NCI-H82 treated with DMSO at 0.1 percent for 48 hours (cell line): ENCODE measurements around the gene ARHGEF7.
"Not testable (repeated sequence)": the region's sequence is repeated elsewhere in the genome, so short reads cannot be mapped to it uniquely, and the experiment has no call there.

ENCODE experiments used
- DNase-seq: peaks from one replicate; lab custom pipeline; 2025; ENCODE audit not compliant: unreplicated experiment; lab: John Stamatoyannopoulos, UW

Gene ARHGEF7

GRCh38 chr13:111115061-111115964 lies at the start of gene ARHGEF7:
ARHGEF7 (plus strand) TSS chr13:111115310; CDS start chr13:111115527, 217 bp downstream.
- DNase-seq: no peak

DNA sequence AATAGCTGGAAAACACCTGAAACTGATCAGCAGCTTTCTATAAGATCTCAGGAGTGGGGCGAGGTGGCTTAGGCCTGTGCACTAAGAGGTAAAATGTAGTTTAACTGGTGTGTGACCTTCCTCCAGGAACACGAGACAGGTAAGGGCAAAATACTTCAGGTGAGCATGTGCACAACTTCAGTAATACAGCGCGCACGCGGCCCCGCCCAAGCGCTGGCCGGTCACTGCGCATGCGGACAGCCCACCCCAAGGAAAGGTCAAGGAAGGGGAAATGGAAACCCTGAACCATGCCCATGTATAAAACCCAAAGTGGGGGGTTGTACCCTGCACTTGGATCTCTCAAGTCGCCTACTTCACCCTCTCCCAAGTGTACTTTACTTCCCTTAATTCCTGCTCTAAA lies 49.4 kb upstream of the ARHGEF7 start:
- no peak for DNase-seq

- no peak for DNase-seq
Measured at GRCh38 chr13:111066544-111066943, 48.6 kb upstream of the ARHGEF7 start.

DNA sequence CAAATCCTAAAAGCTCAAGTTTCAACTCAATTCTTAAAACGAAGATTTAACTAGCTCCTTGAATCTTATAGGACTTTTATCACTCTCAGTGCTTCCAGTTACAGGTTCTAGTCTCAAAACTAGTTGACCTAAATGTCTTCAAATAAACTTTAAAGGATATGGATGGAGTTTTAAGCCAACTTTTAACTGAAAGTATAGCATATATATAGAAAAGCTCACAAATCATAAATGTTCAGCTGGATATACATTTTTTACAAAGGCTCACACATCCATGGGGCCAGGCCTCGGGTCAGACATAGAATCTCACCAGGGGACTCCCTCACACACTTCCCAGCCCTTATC lies 47.1 kb upstream of the ARHGEF7 start:
- no peak for DNase-seq

- DNase-seq: not testable (repeated sequence)
Measured at GRCh38 chr13:111071120-111071519, 44.0 kb upstream of the ARHGEF7 start.

DNA sequence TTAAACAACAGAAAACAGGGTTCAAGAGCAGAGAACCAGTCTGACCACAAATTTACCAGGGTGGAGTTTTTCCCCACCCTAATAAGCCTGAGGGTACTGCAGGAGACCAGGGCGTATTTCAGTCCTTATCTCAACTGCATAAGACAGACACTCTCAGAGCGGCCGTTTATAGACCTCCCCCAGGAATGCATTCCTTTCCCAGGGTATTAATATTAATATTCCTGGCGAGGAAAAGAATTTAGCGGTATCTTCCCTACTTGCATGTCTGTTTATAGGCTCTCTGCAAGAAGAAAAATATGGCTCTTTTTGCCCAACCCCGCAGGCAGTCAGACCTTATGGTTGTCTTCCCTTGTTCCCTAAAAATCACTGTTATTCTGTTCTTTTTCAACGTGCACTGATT lies 43.6 kb upstream of the ARHGEF7 start:
- DNase-seq: not testable (repeated sequence)

DNA sequence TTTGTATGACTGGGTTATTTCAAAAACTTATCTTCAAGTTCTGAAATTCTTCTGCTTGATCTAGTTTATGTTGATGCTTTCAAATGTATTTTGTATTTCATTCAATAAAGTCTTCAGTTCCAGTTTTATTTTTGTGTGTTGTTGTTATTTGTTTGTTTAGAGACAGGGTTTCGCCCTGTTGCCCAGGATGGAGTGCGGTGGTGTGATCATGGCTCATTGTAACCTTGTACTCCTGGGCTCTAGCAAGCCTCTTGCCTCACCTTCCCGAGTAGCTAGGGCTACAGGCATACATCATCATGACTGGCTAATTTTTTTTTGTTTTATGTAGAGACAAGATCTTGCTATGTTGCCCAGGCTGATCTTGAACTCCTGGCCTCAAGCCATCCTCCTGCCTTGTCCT lies 40.3 kb upstream of the ARHGEF7 start:
- no peak for DNase-seq

- DNase-seq: no peak
Measured at GRCh38 chr13:111076155-111077013, 38.7 kb upstream of the ARHGEF7 start.

- no peak for DNase-seq
Measured at GRCh38 chr13:111079375-111079774, 35.7 kb upstream of the ARHGEF7 start.

- DNase-seq: no peak
Measured at GRCh38 chr13:111080642-111081041, 34.5 kb upstream of the ARHGEF7 start.

- DNase-seq: no peak
Measured at GRCh38 chr13:111082240-111082639, 32.9 kb upstream of the ARHGEF7 start.

- DNase-seq: not testable (repeated sequence)
Measured at GRCh38 chr13:111082769-111083168, 32.3 kb upstream of the ARHGEF7 start.

- not testable (repeated sequence) for DNase-seq
Measured at GRCh38 chr13:111083693-111084092, 31.4 kb upstream of the ARHGEF7 start.

DNA sequence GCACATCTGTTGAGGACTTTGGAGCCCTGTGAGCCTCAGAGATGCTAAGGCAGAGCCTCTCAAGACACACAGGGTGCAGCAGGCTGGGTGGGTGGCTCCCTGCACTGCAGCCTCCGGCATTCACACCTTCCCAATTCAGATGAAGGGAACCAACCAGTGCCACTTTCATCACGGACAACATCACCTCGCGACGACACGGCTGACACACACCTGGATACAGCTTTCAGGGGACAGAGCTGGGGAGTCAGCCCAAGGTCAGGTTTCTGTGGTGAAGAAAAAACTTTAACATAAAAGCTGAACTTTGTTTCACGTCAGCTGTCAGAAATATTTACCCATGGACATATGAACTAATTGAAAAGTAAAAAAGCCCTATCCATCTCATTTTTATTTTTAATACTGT lies 24.9 kb upstream of the ARHGEF7 start:
- no peak for DNase-seq

GRCh38 chr13:111092685-111093084 lies 22.4 kb upstream of the ARHGEF7 start:
- DNase-seq: no peak

- no peak for DNase-seq
Measured at GRCh38 chr13:111093136-111093535, 22.0 kb upstream of the ARHGEF7 start.

DNA sequence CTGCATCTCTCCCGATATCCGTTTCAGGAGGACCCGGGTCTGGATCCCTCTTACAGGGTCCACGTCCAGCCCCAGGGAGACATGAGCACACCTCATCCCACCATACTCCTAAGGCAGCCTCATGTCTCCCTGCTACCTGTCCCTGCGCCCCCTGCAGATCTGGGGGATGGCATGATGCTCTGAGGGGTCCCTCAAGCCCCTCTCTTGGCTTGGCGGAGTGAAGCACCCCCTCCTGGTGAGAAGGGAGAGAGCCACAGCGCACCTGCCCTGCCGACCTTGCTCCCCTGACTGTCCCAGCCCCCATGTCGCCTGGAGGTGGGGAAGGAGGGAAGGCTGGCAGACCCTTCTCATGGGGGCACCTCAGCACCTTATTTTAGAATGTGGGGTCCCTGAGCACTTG lies 21.5 kb upstream of the ARHGEF7 start:
- no peak for DNase-seq

DNA sequence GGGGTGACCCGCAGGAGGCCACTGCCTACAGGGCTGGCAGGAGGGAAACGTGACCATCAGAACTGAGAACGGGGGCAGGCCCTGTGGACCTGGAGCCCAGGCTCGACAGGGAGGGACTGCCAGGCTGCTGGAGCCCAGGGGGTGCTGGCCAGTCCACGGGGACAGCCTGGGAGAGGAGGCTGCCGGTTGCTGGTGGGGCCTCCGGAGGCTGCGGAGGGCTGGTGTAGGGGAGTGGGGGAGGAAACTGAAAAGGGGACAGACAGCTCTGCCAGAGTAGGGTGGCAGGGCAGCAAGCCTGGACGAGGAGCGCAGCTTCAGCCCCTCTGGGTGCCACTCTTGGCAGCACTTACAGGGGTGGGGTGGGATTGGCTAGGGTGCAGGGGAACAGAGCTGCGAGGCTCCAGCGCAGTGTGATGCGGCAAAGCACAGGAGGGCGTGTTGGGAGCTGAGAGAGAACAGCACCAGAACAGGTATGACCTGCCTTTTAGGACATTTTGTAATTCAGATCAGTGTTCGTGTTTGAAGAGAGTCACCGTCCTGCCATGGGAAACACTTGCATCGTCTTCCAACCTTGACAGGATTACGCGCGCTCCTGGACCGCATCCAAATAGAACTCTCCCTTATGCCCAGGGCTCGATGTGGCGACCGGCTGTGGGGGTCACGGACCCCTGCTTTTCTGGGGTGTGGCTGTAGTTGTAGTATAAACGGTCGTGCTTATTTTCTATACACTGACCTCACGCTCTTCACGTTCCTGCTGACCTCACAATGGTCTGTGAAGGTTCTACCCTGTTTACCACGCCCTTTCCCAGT lies 19.9 kb upstream of the ARHGEF7 start:
- no peak for DNase-seq

DNA sequence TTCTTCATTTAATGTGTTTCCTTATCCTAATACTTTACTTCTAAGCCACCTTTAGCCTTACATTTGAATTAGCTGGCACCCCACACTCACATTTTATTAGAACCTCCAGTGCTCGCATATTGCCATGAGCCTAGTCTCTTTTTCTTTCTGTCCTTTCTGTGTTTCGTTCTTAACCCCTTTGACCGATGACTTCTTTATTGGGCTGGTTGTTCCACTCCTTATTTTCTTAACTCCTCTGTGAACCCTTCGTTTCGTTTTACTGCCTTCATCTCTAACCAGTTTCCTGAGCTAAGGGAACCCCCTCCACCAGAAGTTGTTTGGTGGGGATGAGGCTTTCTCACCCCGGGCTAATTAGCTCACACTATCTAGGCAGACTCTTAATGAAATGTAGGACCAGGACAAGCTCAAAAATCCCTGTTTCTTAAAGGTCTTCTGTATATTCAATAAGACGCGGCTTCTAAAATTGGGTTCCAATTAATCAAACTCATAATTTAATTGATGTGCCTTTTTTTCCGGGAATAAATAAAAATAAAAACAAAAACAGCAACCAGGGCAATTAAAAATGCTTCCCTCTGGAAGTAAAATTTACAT lies 19.1 kb upstream of the ARHGEF7 start:
- DNase-seq: no peak

DNA sequence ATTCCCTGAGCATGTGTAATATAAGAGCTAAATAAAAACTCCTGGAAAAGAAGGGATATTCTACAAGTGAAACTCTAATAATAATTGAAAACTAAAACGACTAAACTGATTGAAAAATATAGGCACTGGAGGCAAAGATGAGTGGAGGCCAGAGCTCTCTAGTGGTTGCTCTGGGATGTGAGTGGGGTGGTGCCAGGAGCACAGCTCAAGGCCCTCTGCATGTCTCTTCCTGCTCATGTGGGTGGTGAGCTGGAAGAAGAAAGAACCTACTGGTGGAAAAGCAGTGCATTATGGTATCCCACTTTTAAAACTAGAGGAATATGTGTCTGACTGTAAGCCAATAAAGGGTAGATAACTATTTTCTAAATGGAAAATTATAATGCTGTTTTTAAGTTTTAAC lies 15.8 kb upstream of the ARHGEF7 start:
- no peak for DNase-seq

DNA sequence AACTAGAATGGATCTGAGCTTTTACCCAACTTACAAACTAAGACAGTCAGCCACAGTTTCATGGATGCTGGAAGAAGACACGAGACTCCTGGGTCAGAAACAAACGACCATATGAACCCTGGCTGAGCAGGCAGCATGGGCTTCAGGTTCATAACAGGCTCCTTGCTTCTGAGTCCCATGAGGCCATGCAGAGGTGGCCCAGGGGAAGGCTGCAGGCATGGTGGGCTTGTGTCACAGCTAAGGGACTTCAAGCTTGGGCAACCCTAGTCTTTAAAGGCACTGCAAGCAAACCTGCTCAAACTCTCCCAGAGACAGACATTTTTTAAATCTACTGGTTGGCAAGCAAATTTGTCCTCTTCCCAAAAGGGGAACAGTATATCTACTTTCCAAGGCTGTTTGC lies 5.1 kb upstream of the ARHGEF7 start:
- DNase-seq: no peak
